ENCODE data around the gene TTC7B.

Gene TTC7B

DNA sequence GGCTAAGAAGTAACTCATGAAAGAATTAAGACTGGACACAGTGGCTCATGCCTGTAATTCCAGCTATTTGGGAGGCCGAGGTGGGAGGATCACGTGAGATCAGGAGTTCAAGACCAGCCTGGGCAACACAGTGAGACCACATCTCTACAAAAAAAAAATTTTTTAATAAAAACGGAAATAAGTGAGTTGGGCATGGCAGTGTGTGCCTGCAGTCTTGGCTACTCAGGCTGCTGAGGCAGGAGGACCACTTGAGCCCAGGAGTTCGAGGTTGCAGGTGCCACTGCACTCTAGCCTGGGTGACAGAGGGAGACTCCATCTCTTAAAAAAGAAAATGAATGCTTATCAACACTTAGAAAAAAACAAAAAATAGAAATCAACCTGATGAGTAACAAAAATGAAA, 301.7 kb downstream of the TTC7B start:
- Histone ChIP-seq H3K9ac (ENCODE audit: low read depth, low read length) (no peak overlapping the region), H3K4me1 (ENCODE audit: control insufficient read depth, insufficient read depth, low read length) (peaks cover 14% of the 10 kb centered on the region), H3K9me3 (ENCODE audit: control insufficient read depth, insufficient read depth, low read length) (no peaks in the 10 kb centered on the region), H3K27me3 (ENCODE audit: control insufficient read depth, insufficient read depth, low read length) (no peaks in the 10 kb centered on the region), H3K36me3 (ENCODE audit: control insufficient read depth, insufficient read depth, low read length) (no peaks in the 10 kb centered on the region), H3K4me3 (ENCODE audit: low read depth, low read length) (no peak overlapping the region)

DNA sequence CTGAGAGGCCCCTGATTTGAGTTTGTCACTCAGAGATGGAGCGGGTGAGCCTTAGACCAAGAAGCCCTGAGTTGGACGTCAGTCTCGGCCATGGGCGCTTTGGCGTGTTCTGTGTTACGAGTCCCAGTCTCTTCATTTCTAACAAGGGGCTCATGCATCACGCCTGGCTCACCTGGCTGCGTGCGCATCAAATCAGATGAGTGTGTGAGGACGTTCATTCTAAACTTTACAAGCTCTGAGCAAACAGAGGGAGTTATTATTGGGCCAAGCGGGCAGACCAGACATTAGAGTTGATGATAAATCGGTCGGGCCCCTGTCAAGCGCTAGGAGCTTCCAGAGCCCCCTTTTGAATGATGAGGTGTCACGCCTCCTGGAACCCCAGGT, 302.2 kb downstream of the TTC7B start:
- Histone ChIP-seq H3K4me3 (ENCODE audit: low read depth, low read length) (no peak overlapping the region), H3K9ac (ENCODE audit: low read depth, low read length) (no peak overlapping the region), H3K9me3 (ENCODE audit: control insufficient read depth, insufficient read depth, low read length) (no peaks in the 10 kb centered on the region), H3K36me3 (ENCODE audit: control insufficient read depth, insufficient read depth, low read length) (no peaks in the 10 kb centered on the region), H3K4me1 (ENCODE audit: control insufficient read depth, insufficient read depth, low read length) (peaks cover 14% of the 10 kb centered on the region), H3K27me3 (ENCODE audit: control insufficient read depth, insufficient read depth, low read length) (no peaks in the 10 kb centered on the region)

DNA sequence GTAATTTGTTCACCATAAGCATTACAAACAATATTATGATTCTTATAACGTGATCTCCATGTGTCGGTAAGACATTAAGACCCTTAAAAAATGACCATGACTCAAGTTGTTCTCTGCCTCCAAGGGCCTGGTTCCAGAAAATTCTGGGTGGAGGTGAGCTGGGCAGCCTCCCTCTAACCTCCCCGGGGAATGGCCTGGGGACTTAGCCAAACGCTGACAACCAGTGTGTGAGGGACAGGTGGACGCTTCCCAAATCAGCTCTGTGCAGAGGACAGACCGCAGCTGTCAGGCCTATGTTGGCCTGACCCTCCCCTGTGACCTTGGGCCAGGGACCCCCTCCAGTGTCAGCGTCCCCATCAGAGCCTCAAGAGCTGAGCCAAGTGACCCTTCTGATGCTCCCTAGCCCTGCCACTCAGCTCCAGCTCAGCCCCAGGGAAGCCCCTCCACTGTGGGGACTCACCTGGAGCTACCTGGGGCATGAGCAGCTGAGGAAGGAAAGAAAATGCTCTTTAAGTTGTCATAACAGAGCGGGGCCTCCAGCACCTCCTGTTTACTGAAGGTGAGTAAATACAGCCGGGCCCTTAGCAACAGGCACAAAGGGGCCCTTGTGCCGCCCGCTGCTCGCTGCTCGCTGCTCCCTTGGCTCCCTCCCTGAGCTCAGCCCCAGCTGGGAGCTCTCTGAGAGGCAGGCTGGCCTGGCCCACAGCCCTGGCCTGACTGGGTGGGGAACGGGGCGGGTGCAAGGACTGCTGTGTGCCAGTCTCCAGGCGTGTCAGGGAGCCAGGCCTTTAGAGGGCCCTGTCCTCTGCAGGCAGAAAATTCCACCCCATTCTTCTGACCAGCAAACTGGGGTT, 302.8 kb downstream of the TTC7B start:
- no peaks in the 10 kb centered on the region for H3K27me3 ChIP-seq (ENCODE audit: control insufficient read depth, insufficient read depth, low read length)
- H3K36me3 ChIP-seq (ENCODE audit: control insufficient read depth, insufficient read depth, low read length), result no peaks in the 10 kb centered on the region
- H3K9ac ChIP-seq (ENCODE audit: low read depth, low read length), result peak overlapping the region; percentile 60
- H3K4me3 ChIP-seq (ENCODE audit: low read depth, low read length), result no peak overlapping the region
- peaks cover 11% of the 10 kb centered on the region for H3K4me1 ChIP-seq (ENCODE audit: control insufficient read depth, insufficient read depth, low read length)
- H3K9me3 ChIP-seq (ENCODE audit: control insufficient read depth, insufficient read depth, low read length), result no peaks in the 10 kb centered on the region

GRCh38 chr14:90512329-90512991, 303.8 kb downstream of the TTC7B start:
- Histone ChIP-seq H3K27me3 (ENCODE audit: control insufficient read depth, insufficient read depth, low read length) (no peaks in the 10 kb centered on the region), H3K4me3 (ENCODE audit: low read depth, low read length) (no peak overlapping the region), H3K9me3 (ENCODE audit: control insufficient read depth, insufficient read depth, low read length) (no peaks in the 10 kb centered on the region), H3K36me3 (ENCODE audit: control insufficient read depth, insufficient read depth, low read length) (no peaks in the 10 kb centered on the region), H3K9ac (ENCODE audit: low read depth, low read length) (no peak overlapping the region), H3K4me1 (ENCODE audit: control insufficient read depth, insufficient read depth, low read length) (peaks cover 11% of the 10 kb centered on the region)

GRCh38 chr14:90511795-90512328, 304.4 kb downstream of the TTC7B start:
- H3K9me3 ChIP-seq (ENCODE audit: control insufficient read depth, insufficient read depth, low read length), result no peaks in the 10 kb centered on the region
- H3K9ac ChIP-seq (ENCODE audit: low read depth, low read length), result no peak overlapping the region
- H3K27me3 ChIP-seq (ENCODE audit: control insufficient read depth, insufficient read depth, low read length), result no peaks in the 10 kb centered on the region
- no peak overlapping the region for H3K4me3 ChIP-seq (ENCODE audit: low read depth, low read length)
- H3K36me3 ChIP-seq (ENCODE audit: control insufficient read depth, insufficient read depth, low read length), result no peaks in the 10 kb centered on the region
- H3K4me1 ChIP-seq (ENCODE audit: control insufficient read depth, insufficient read depth, low read length), result peaks cover 11% of the 10 kb centered on the region

- Histone ChIP-seq H3K36me3 (ENCODE audit: control insufficient read depth, insufficient read depth, low read length) (no peaks in the 10 kb centered on the region), H3K27me3 (ENCODE audit: control insufficient read depth, insufficient read depth, low read length) (no peaks in the 10 kb centered on the region), H3K9ac (ENCODE audit: low read depth, low read length) (no peak overlapping the region), H3K9me3 (ENCODE audit: control insufficient read depth, insufficient read depth, low read length) (no peaks in the 10 kb centered on the region), H3K4me1 (ENCODE audit: control insufficient read depth, insufficient read depth, low read length) (peaks cover 11% of the 10 kb centered on the region), H3K4me3 (ENCODE audit: low read depth, low read length) (no peak overlapping the region)
These were observed 305.0 kb downstream of the TTC7B start for GRCh38 chr14:90511252-90511651.

- Histone ChIP-seq H3K27me3 (ENCODE audit: control insufficient read depth, insufficient read depth, low read length) (no peaks in the 10 kb centered on the region), H3K9me3 (ENCODE audit: control insufficient read depth, insufficient read depth, low read length) (no peaks in the 10 kb centered on the region), H3K4me1 (ENCODE audit: control insufficient read depth, insufficient read depth, low read length) (peaks cover 11% of the 10 kb centered on the region), H3K9ac (ENCODE audit: low read depth, low read length) (no peak overlapping the region), H3K4me3 (ENCODE audit: low read depth, low read length) (no peak overlapping the region), H3K36me3 (ENCODE audit: control insufficient read depth, insufficient read depth, low read length) (no peaks in the 10 kb centered on the region)
These were observed 306.1 kb downstream of the TTC7B start for GRCh38 chr14:90510159-90510558.

GRCh38 chr14:90509403-90509802, 306.8 kb downstream of the TTC7B start:
- Histone ChIP-seq H3K4me3 (ENCODE audit: low read depth, low read length) (no peak overlapping the region), H3K4me1 (ENCODE audit: control insufficient read depth, insufficient read depth, low read length) (peaks cover 11% of the 10 kb centered on the region), H3K36me3 (ENCODE audit: control insufficient read depth, insufficient read depth, low read length) (no peaks in the 10 kb centered on the region), H3K9ac (ENCODE audit: low read depth, low read length) (no peak overlapping the region), H3K9me3 (ENCODE audit: control insufficient read depth, insufficient read depth, low read length) (no peaks in the 10 kb centered on the region), H3K27me3 (ENCODE audit: control insufficient read depth, insufficient read depth, low read length) (no peaks in the 10 kb centered on the region)

GRCh38 chr14:90508536-90509254, 307.5 kb downstream of the TTC7B start:
- Histone ChIP-seq H3K27me3 (ENCODE audit: control insufficient read depth, insufficient read depth, low read length) (no peaks in the 10 kb centered on the region), H3K4me1 (ENCODE audit: control insufficient read depth, insufficient read depth, low read length) (peaks cover 11% of the 10 kb centered on the region), H3K9me3 (ENCODE audit: control insufficient read depth, insufficient read depth, low read length) (no peaks in the 10 kb centered on the region), H3K36me3 (ENCODE audit: control insufficient read depth, insufficient read depth, low read length) (no peaks in the 10 kb centered on the region), H3K4me3 (ENCODE audit: low read depth, low read length) (no peak overlapping the region), H3K9ac (ENCODE audit: low read depth, low read length) (no peak overlapping the region)

DNA sequence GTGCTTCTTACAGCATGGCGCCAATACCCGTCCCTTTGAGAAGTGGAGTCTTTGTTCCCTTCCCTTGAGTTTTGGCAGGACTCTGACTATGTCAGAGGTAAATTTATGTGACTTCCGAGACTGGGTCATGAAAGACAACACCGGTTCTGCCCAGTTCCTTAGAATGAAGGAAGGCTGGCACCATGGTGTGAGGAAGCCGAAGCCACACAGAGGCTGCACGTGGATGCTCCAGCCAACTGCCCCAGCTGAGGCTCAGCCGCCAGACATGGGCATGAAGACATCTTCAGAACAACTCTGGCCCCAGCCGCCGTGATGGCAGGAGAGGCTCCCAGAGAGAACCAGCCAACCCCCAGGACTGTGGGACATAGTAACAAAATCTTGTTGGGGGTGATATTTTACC, 308.2 kb downstream of the TTC7B start:
- Histone ChIP-seq H3K36me3 (ENCODE audit: control insufficient read depth, insufficient read depth, low read length) (no peaks in the 10 kb centered on the region), H3K4me3 (ENCODE audit: low read depth, low read length) (no peak overlapping the region), H3K9me3 (ENCODE audit: control insufficient read depth, insufficient read depth, low read length) (no peaks in the 10 kb centered on the region), H3K9ac (ENCODE audit: low read depth, low read length) (no peak overlapping the region), H3K27me3 (ENCODE audit: control insufficient read depth, insufficient read depth, low read length) (no peaks in the 10 kb centered on the region), H3K4me1 (ENCODE audit: control insufficient read depth, insufficient read depth, low read length) (peaks cover 11% of the 10 kb centered on the region)

GRCh38 chr14:90507428-90507827, 308.8 kb downstream of the TTC7B start:
- Histone ChIP-seq H3K9me3 (ENCODE audit: control insufficient read depth, insufficient read depth, low read length) (no peaks in the 10 kb centered on the region), H3K27me3 (ENCODE audit: control insufficient read depth, insufficient read depth, low read length) (no peaks in the 10 kb centered on the region), H3K4me1 (ENCODE audit: control insufficient read depth, insufficient read depth, low read length) (peaks cover 11% of the 10 kb centered on the region), H3K9ac (ENCODE audit: low read depth, low read length) (no peak overlapping the region), H3K4me3 (ENCODE audit: low read depth, low read length) (no peak overlapping the region), H3K36me3 (ENCODE audit: control insufficient read depth, insufficient read depth, low read length) (no peaks in the 10 kb centered on the region)
